ENCODE results near the gene SCYL1.
A peak's percentile ranks its signal among the peaks of the same experiment; 100 is the strongest.

Gene SCYL1

DNA sequence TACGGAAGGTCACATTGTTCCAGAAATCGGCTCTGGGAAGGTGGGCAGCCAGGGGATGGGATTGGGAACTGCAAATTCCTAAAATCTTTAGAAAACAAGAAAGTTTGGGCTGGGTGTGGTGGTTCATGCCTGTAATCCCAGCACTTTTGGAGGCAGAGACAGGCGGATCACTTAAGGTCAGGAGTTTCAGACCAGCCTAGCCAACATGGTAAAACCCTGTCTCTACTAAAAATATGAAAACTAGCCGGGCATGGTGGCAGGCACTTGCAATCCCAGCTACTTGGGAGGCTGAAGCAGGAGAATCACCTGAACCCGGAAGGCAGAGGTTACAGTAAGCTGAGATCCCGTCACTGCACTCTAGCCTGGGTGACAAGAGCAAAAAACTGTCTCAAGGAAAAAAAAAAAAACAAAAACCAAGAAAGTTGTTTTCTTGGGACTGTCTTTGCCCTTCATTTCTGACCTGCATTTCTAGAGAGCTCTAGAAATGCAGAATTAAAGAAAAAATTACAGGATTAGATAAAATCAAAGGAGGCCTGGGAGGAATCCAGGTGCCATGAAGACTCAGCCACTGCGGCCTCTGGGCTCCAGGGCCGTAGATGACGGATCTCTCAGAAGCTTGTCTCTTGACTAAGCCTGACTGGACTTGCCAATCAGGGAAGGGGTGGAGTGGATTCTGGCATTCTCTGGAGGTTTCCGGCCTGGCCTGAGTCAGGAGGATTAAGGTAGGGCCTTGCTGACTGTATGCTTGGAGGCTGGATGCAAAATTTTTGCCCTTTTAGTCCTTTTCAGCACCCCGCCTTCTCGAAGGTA lies 31.3 kb upstream of the SCYL1 start:
- DNase-seq, result no peak

DNA sequence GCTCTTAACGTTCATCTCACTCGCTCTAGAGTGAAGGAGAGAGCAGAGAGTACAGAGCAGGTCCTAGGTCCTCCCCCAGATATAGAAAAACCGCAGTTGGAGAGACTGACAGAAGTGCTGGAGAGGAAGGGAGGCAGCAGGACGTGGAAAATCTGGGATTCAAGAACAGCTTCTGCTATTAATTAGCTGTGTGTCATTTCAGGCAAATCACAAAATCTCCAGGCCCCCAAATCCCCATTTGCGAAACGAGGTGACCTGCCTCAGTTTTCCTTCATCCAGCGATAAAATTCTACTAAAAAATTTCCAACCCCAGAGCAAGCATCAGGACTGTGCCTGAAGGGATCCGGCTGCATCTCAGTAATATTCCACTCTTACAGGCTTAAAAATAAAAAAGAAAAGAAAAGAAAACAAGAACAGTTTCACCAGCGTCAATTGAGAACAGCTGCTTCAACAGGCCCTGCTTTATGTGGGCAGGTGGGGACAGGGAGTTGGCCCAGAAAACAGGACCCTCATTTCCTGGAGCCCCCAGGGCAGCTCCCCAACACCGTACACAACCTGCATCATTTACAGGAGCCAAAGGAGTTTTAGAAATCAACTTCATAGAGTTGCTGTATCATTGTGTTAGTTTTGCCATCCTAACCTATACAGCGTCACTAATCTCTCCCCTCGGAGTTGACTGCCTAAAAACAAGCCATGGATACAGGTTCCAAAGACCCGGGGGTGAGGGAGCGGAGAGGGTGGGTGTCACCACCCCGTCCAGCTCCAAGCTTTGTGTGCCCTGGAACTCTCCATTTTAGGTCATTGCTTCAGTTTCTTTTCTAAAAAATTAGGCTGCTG lies 28.4 kb upstream of the SCYL1 start:
- peak; percentile 92 for DNase-seq

DNA sequence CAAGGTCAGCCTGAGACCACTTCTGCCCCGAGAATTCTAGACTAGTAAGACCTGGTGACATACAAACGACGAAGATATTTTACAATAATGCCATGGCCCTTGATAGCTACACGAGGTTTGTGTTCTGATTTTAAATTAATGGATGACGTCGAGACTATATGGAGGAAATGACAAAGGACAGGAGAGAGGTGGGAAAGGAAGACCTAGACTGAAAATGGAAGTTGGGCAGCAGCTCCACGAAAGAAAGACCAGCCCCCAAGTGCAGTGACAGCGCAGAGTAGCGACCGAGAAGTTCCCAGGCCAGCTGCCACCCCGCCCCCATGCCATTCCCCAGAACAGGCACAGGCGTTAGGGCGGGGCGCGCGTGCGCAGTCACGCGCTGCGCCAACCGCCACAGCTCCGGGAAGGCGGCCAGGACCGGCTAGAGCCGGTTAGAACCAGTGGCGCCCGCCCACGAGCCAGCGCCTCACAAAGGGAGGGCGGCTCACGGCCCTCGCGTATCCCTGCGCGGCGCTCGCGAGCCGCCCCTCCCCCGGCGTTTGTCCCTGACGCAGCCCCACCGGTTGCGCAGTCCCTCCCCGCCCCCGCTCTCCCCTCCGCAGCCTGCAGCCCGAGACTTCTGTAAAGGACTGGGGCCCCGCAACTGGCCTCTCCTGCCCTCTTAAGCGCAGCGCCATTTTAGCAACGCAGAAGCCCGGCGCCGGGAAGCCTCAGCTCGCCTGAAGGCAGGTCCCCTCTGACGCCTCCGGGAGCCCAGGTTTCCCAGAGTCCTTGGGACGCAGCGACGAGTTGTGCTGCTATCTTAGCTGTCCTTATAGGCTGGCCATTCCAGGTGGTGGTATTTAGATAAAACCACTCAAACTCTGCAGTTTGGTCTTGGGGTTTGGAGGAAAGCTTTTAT lies 27.5 kb upstream of the SCYL1 start:
- peak; percentile 99 for DNase-seq

- peak; percentile 88 for DNase-seq
Measured at GRCh38 chr11:65498042-65498726, 26.7 kb upstream of the SCYL1 start.

- DNase-seq, result no peak
Measured at GRCh38 chr11:65498727-65498976, 26.2 kb upstream of the SCYL1 start.

- DNase-seq, result peak; percentile 97
Measured at GRCh38 chr11:65498977-65499712, 25.7 kb upstream of the SCYL1 start, which contains the start of gene MALAT1. Gene MALAT1 (plus strand): TSS chr11:65499045.

GRCh38 chr11:65499713-65500386 lies 25.0 kb upstream of the SCYL1 start:
- DNase-seq, result no peak

- DNase-seq, result peak; percentile 71
Measured at GRCh38 chr11:65500387-65501185, 24.3 kb upstream of the SCYL1 start.

DNA sequence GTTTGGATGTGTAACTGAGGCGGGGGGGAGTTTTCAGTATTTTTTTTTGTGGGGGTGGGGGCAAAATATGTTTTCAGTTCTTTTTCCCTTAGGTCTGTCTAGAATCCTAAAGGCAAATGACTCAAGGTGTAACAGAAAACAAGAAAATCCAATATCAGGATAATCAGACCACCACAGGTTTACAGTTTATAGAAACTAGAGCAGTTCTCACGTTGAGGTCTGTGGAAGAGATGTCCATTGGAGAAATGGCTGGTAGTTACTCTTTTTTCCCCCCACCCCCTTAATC lies 23.8 kb upstream of the SCYL1 start:
- DNase-seq, result no peak

DNA sequence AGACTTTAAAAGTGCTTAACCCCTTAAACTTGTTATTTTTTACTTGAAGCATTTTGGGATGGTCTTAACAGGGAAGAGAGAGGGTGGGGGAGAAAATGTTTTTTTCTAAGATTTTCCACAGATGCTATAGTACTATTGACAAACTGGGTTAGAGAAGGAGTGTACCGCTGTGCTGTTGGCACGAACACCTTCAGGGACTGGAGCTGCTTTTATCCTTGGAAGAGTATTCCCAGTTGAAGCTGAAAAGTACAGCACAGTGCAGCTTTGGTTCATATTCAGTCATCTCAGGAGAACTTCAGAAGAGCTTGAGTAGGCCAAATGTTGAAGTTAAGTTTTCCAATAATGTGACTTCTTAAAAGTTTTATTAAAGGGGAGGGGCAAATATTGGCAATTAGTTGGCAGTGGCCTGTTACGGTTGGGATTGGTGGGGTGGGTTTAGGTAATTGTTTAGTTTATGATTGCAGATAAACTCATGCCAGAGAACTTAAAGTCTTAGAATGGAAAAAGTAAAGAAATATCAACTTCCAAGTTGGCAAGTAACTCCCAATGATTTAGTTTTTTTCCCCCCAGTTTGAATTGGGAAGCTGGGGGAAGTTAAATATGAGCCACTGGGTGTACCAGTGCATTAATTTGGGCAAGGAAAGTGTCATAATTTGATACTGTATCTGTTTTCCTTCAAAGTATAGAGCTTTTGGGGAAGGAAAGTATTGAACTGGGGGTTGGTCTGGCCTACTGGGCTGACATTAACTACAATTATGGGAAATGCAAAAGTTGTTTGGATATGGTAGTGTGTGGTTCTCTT lies 23.2 kb upstream of the SCYL1 start:
- DNase-seq, result no peak

GRCh38 chr11:65502274-65502554 lies 22.7 kb upstream of the SCYL1 start:
- DNase-seq, result no peak

GRCh38 chr11:65502555-65503367 lies 22.1 kb upstream of the SCYL1 start:
- peak; percentile 19 for DNase-seq

DNA sequence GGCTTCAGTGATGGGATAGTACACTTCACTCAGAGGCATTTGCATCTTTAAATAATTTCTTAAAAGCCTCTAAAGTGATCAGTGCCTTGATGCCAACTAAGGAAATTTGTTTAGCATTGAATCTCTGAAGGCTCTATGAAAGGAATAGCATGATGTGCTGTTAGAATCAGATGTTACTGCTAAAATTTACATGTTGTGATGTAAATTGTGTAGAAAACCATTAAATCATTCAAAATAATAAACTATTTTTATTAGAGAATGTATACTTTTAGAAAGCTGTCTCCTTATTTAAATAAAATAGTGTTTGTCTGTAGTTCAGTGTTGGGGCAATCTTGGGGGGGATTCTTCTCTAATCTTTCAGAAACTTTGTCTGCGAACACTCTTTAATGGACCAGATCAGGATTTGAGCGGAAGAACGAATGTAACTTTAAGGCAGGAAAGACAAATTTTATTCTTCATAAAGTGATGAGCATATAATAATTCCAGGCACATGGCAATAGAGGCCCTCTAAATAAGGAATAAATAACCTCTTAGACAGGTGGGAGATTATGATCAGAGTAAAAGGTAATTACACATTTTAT lies 21.4 kb upstream of the SCYL1 start:
- DNase-seq, result no peak

DNA sequence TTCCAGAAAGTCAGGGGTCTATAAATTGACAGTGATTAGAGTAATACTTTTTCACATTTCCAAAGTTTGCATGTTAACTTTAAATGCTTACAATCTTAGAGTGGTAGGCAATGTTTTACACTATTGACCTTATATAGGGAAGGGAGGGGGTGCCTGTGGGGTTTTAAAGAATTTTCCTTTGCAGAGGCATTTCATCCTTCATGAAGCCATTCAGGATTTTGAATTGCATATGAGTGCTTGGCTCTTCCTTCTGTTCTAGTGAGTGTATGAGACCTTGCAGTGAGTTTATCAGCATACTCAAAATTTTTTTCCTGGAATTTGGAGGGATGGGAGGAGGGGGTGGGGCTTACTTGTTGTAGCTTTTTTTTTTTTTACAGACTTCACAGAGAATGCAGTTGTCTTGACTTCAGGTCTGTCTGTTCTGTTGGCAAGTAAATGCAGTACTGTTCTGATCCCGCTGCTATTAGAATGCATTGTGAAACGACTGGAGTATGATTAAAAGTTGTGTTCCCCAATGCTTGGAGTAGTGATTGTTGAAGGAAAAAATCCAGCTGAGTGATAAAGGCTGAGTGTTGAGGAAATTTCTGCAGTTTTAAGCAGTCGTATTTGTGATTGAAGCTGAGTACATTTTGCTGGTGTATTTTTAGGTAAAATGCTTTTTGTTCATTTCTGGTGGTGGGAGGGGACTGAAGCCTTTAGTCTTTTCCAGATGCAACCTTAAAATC lies 20.8 kb upstream of the SCYL1 start:
- no peak for DNase-seq

- DNase-seq, result no peak
Measured at GRCh38 chr11:65504674-65505465, 20.0 kb upstream of the SCYL1 start.

DNA sequence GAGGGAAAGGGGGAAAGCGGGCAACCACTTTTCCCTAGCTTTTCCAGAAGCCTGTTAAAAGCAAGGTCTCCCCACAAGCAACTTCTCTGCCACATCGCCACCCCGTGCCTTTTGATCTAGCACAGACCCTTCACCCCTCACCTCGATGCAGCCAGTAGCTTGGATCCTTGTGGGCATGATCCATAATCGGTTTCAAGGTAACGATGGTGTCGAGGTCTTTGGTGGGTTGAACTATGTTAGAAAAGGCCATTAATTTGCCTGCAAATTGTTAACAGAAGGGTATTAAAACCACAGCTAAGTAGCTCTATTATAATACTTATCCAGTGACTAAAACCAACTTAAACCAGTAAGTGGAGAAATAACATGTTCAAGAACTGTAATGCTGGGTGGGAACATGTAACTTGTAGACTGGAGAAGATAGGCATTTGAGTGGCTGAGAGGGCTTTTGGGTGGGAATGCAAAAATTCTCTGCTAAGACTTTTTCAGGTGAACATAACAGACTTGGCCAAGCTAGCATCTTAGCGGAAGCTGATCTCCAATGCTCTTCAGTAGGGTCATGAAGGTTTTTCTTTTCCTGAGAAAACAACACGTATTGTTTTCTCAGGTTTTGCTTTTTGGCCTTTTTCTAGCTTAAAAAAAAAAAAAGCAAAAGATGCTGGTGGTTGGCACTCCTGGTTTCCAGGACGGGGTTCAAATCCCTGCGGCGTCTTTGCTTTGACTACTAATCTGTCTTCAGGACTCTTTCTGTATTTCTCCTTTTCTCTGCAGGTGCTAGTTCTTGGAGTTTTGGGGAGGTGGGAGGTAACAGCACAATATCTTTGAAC lies 19.2 kb upstream of the SCYL1 start:
- no peak for DNase-seq

Measured in NCI-H1092 treated with DMSO at 0.1 percent for 48 hours (cell line).